Dedifferentiated amniotic fluid mesenchymal stem cell (primary cell): ENCODE results near the gene ACSS3.
"Not testable (repeated sequence)": the region's sequence is repeated elsewhere in the genome, so short reads cannot be mapped to it uniquely, and the experiment has no call there.

Source experiments
- DNase-seq: peaks from one replicate; pipeline ENCODE4 v3.0.0-alpha.2; 2016; ENCODE audit errors: extremely low spot score

Gene ACSS3, protein sequence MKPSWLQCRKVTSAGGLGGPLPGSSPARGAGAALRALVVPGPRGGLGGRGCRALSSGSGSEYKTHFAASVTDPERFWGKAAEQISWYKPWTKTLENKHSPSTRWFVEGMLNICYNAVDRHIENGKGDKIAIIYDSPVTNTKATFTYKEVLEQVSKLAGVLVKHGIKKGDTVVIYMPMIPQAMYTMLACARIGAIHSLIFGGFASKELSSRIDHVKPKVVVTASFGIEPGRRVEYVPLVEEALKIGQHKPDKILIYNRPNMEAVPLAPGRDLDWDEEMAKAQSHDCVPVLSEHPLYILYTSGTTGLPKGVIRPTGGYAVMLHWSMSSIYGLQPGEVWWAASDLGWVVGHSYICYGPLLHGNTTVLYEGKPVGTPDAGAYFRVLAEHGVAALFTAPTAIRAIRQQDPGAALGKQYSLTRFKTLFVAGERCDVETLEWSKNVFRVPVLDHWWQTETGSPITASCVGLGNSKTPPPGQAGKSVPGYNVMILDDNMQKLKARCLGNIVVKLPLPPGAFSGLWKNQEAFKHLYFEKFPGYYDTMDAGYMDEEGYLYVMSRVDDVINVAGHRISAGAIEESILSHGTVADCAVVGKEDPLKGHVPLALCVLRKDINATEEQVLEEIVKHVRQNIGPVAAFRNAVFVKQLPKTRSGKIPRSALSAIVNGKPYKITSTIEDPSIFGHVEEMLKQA

GRCh38 chr12:81077686-81078441, at the start of gene ACSS3:
TSS of gene ACSS3 (plus strand) at chr12:81078079. CDS start at chr12:81078121, 42 bp downstream.
- DNase-seq = no peak

- no peak for DNase-seq
Measured at GRCh38 chr12:81034926-81035325, 43.0 kb upstream of the ACSS3 start.

DNA sequence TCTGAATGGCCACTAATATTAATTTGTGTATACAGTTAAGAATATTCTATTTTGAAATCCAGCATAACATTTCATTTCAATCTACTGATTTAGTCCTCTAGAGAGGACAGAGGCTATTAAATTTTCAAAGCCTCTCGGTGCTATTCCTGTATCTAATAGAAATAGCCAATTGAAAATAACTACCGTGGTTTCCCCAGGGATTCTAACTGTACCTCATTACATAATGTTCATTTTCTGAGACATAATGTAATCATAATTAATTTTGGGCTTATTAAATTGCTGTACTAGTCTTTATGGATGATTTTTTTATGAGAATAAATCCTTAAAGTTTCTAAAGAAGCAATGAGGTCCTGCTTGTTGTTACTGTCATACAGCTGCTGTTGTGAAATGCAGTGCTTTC, 38.6 kb upstream of the ACSS3 start:
- no peak for DNase-seq

DNA sequence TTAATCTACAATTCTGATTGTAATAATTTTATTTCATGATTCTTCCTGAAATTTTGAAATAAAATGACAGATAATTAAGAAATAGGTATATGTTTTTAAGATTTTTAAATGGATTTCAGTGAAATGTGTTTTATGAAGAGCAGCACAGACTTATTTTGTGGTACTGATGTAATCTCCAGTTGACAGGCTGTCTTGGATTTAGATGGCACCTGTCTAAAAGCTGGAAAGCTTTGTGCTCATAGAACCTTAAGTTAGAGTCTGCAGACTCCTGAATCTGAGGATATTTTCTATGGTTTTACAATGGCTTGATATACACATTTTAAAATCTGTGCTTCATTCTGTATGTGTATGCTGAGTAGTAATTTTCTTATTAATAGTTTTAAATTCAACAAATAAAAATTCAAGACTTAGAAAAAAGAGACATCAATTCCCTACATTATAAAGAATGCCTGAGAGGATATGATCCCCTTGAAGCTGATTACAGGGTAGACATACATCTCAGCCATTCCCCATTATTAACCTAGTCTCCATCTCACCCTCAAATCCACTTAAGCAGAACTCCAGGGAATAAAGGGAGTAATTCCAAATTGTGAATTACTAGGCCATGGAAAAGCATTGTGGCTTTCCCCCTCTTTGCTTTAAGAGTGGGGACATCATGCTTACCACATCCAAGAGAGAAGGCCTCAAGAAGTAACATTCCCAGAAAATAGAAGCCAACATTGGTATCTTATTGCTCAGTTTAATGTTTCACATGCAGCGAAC, 33.7 kb upstream of the ACSS3 start:
- no peak for DNase-seq

- not testable (repeated sequence) for DNase-seq
Measured at GRCh38 chr12:81064971-81065370, 12.9 kb upstream of the ACSS3 start.

DNA sequence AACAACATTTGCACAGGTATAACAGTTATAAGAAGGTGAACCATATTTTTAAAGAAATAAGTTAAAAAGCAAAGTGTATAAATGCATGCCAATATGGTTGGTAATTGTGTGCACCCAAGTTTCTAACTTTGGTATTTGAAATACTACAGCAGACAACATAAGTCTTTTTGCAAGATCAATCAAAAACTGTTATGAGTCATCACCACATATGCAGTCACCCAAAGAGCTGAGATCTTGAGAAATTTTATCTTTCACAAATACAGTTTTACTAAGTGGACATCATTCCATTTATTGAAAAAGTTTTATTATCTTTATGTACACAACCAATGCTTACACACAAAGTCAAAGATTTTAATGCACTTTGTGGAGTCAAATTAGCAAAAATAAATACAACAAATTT, 7.0 kb upstream of the ACSS3 start:
- DNase-seq = no peak

- DNase-seq = no peak
Measured at GRCh38 chr12:81075539-81075938, 2.3 kb upstream of the ACSS3 start.

GRCh38 chr12:81077329-81077685, 572 bp upstream of the ACSS3 start:
- DNase-seq = no peak

GRCh38 chr12:81078469-81079196, 754 bp downstream of the ACSS3 start:
- DNase-seq = no peak

GRCh38 chr12:81079280-81080076, 1.6 kb downstream of the ACSS3 start:
- no peak for DNase-seq

DNA sequence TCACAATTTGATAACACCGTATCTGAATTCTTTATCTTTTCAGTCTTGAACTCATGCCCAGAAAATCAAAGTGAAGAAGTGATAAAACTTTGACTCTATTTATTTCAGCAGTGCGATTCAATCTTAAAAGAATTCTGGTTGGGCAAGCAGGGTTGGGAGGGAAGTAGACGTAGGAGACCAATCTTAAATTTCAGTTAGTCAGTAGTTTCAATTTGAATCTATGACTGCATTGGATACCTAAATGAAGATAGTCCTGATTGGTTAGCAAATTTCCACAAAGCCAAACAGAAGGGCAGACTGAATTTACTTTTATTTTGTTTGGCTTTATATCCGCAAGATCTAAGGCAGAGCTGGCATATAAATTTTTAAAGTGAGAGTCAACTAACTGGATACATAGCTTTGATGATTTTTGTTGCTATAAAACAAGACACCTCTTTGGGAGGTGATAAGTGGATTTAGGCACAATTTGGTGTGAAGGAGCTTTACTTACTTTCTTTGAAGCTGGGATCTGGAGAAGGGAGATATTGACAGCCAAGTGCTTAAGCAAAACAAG, 2.6 kb downstream of the ACSS3 start:
- no peak for DNase-seq

- no peak for DNase-seq
Measured at GRCh38 chr12:81081726-81082125, 3.8 kb downstream of the ACSS3 start.

- DNase-seq = no peak
Measured at GRCh38 chr12:81083018-81083417, 5.1 kb downstream of the ACSS3 start.

- DNase-seq = no peak
Measured at GRCh38 chr12:81083906-81084513, 6.1 kb downstream of the ACSS3 start.

GRCh38 chr12:81084811-81085350, 7.0 kb downstream of the ACSS3 start:
- DNase-seq = no peak

DNA sequence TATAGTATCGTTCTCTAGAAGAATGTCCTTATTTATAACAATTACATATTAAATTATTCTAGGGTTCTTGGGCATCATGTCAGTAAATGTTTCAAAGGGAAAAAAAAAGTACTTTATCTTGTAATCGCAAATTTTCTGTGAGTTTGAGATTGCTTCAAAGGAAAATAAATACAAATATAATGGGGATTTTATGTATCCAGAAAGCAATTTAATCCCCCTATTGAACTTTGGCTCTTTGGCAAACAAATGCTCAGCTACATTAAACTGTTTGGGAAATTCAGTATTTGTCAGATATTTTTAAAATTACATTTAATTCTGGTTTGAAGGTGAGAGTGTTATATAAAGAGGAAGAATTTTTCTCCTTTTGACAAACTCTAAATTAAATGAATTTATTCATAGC, 8.0 kb downstream of the ACSS3 start:
- no peak for DNase-seq

- no peak for DNase-seq
Measured at GRCh38 chr12:81086342-81086741, 8.5 kb downstream of the ACSS3 start.

- no peak for DNase-seq
Measured at GRCh38 chr12:81088221-81088620, 10.3 kb downstream of the ACSS3 start.

- DNase-seq = no peak
Measured at GRCh38 chr12:81089412-81089811, 11.5 kb downstream of the ACSS3 start.
